Measurements from ENCODE around the gene REST. TPM values are rescaled to one million over a fixed set of nuclear protein-coding genes. Genes with fewer than 3 reads are reported as not detected.
A peak's percentile ranks its signal among the peaks of the same experiment; 100 is the strongest.

The REST gene
- total and polyA plus RNA-seq, 2 experiments from 2014 or later, result 36.7 to 54.6 TPM

- Histone ChIP-seq H3K27ac (no peak overlapping the region), H4K20me1 (ENCODE audit: insufficient read depth) (no peaks in the 10 kb centered on the region), H3K4me3 (no peak overlapping the region), H3K9me2 (ENCODE audit: insufficient read depth) (no peaks in the 10 kb centered on the region), H3K9me3 (ENCODE audit: low read depth) (no peaks in the 10 kb centered on the region), H3K36me3 (ENCODE audit: low read depth) (no peaks in the 10 kb centered on the region), H3K4me1 (ENCODE audit: insufficient read depth) (no peaks in the 10 kb centered on the region), H3K79me2 (ENCODE audit: insufficient read depth) (no peaks in the 10 kb centered on the region), H3K27me3 (replicated peaks; ENCODE audit: insufficient read depth) (no peaks in the 10 kb centered on the region), H3F3A (ENCODE audit: insufficient read depth) (no peaks in the 10 kb centered on the region), H3K4me2 (ENCODE audit: unreplicated experiment) (no peak overlapping the region), H2AFZ (no peak overlapping the region), H3K9ac (no peak overlapping the region)
- in situ Hi-C loops (cut with MboI), result no loop called here
- 14 to 31% methylated on average over 1 of the region's 1 CpG for WGBS, 2 experiments (ENCODE audit: low coverage in 1 of 2, low lambda C conversion rate in 2 of 2, missing lambda C conversion rate in 2 of 2)
- no peak for DNase-seq
- TF ChIP-seq EZH2 (IDR thresholded peaks at IDR 0.05; ENCODE audit: insufficient read depth, poor library complexity, severe bottlenecking) (no peak), EZH2phosphoT487 (IDR thresholded peaks at IDR 0.05; ENCODE audit: insufficient read depth, low read depth) (no peak)
These were observed 46.3 kb upstream of the REST start for GRCh38 chr4:56861360-56861759.

DNA sequence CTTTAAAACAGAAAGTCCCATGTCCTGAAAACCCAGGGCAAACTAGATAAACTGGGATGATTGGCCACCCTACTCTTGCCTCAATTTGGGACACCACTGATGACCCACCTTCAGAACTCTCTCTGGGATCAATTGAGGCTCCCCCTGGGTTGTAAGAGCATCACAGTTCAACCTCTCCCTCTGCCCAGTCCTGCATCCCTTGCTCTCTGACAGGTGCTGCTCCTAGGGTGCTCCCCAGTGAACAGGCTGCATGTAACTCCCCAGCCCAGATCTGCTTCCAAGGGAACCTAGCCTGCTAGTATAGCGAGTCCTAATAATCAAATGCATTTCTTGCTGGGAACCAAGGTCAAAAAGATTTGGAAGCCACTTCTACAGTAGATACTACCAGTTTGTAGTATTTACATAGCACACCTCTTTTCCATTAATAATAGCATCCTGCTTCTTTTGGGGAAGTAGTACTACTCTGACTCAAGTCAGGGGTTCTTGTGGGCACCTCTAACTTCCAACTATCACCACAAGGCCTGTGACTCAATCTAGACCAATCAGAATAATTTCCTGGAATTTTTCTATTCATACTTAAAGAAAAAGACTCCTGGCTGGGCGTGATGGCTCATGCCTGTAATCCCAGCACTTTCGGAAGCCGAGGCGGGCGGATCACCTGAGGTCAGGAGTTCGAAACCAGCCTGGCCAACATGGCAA, 44.1 kb upstream of the REST start:
- Histone ChIP-seq H3K27ac (no peak overlapping the region), H3K9ac (no peak overlapping the region), H4K20me1 (ENCODE audit: insufficient read depth) (no peaks in the 10 kb centered on the region), H3K79me2 (ENCODE audit: insufficient read depth) (no peaks in the 10 kb centered on the region), H3K4me1 (ENCODE audit: insufficient read depth) (no peaks in the 10 kb centered on the region), H3K9me2 (ENCODE audit: insufficient read depth) (no peaks in the 10 kb centered on the region), H2AFZ (no peak overlapping the region), H3K9me3 (ENCODE audit: low read depth) (no peaks in the 10 kb centered on the region), H3K36me3 (ENCODE audit: low read depth) (no peaks in the 10 kb centered on the region), H3K4me3 (no peak overlapping the region), H3K4me2 (ENCODE audit: unreplicated experiment) (no peak overlapping the region), H3K27me3 (replicated peaks; ENCODE audit: insufficient read depth) (no peaks in the 10 kb centered on the region), H3F3A (ENCODE audit: insufficient read depth) (no peaks in the 10 kb centered on the region)
- 90 to 91% methylated on average over 7 of the region's 7 CpGs for WGBS, 2 experiments (ENCODE audit: low coverage in 1 of 2, low lambda C conversion rate in 2 of 2, missing lambda C conversion rate in 2 of 2)
- in situ Hi-C loops (cut with MboI), result no loop called here
- DNase-seq, result peak; percentile 12
- TF ChIP-seq EZH2phosphoT487 (IDR thresholded peaks at IDR 0.05; ENCODE audit: insufficient read depth, low read depth) (no peak), EZH2 (IDR thresholded peaks at IDR 0.05; ENCODE audit: insufficient read depth, poor library complexity, severe bottlenecking) (no peak)

DNA sequence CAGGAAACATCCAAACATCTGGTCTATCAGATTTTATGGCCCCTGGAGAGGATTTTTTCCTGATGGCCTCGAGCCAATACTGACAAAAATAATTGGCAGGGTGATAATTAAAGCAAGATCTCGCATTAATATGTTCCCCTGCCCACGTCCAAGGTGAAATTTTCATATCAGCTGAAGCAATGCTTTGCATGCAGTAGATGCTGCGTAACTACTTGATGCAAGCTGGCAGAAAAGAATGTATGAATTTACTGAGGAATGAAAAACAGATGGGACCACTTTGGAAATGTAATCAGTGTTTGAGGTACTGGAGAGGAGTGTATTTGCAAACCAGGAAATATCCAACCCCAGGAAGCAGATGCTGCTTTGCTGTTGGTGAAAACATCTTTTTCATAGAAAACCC, 36.8 kb upstream of the REST start:
- H3K79me2 ChIP-seq (ENCODE audit: insufficient read depth), result no peaks in the 10 kb centered on the region
- 11 to 18% methylated on average over 4 of the region's 4 CpGs for WGBS, 2 experiments (ENCODE audit: low coverage in 1 of 2, low lambda C conversion rate in 2 of 2, missing lambda C conversion rate in 2 of 2)
- H3K36me3 ChIP-seq (ENCODE audit: low read depth), result no peaks in the 10 kb centered on the region
- no peak overlapping the region for H3K9ac ChIP-seq
- no peaks in the 10 kb centered on the region for H3K4me1 ChIP-seq (ENCODE audit: insufficient read depth)
- H3K27ac ChIP-seq, result no peak overlapping the region
- no peaks in the 10 kb centered on the region for H3K9me2 ChIP-seq (ENCODE audit: insufficient read depth)
- H3K4me2 ChIP-seq (ENCODE audit: unreplicated experiment), result no peak overlapping the region
- H2AFZ ChIP-seq, result peak overlapping the region; percentile 45
- no peaks in the 10 kb centered on the region for H4K20me1 ChIP-seq (ENCODE audit: insufficient read depth)
- DNase-seq, result peak; percentile 48
- no peak overlapping the region for H3K4me3 ChIP-seq
- no peaks in the 10 kb centered on the region for H3K9me3 ChIP-seq (ENCODE audit: low read depth)
- H3F3A ChIP-seq (ENCODE audit: insufficient read depth), result 0 out of 2 replicates have a peak, but pooled peaks cover 6% of the 10 kb centered on the region
- TF ChIP-seq EZH2 (IDR thresholded peaks at IDR 0.05; ENCODE audit: insufficient read depth, poor library complexity, severe bottlenecking) (no peak), EZH2phosphoT487 (IDR thresholded peaks at IDR 0.05; ENCODE audit: insufficient read depth, low read depth) (no peak)
- H3K27me3 ChIP-seq (replicated peaks; ENCODE audit: insufficient read depth), result no peaks in the 10 kb centered on the region
- in situ Hi-C loops (cut with MboI), result no loop called here

DNA sequence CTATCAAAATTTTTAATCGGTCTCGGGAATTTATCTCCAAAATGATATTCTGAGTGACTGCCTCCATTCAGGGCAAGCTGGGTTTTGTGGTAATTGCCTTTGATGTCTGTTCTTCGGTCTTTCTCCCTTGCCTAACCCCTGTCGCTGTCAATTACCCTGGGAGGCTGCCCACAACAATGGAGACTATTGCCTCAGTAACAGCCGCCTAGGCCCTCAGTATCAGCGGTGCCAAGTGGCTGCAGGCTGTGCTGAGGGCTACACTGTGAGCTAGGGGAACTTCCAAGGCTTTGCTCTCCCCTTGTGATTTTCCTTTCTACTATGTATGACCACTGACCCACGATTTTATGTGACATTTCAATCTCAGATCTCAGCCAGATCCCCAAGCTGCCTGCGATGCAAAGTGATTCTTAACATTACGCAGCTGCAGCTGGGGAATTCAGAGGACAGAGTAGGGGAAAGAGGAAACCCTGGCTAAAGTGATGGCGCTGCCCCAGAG, 36.3 kb upstream of the REST start:
- no peaks in the 10 kb centered on the region for H3K4me1 ChIP-seq (ENCODE audit: insufficient read depth)
- H3K27me3 ChIP-seq (replicated peaks; ENCODE audit: insufficient read depth), result no peaks in the 10 kb centered on the region
- no peak overlapping the region for H3K4me2 ChIP-seq (ENCODE audit: unreplicated experiment)
- H3F3A ChIP-seq (ENCODE audit: insufficient read depth), result 0 out of 2 replicates have a peak, but pooled peaks cover 6% of the 10 kb centered on the region
- no peak overlapping the region for H3K4me3 ChIP-seq
- no peaks in the 10 kb centered on the region for H3K79me2 ChIP-seq (ENCODE audit: insufficient read depth)
- H3K27ac ChIP-seq, result no peak overlapping the region
- no peak for DNase-seq
- H3K9ac ChIP-seq, result no peak overlapping the region
- 25 to 32% methylated on average over 9 to 10 of the region's 10 CpGs for WGBS, 2 experiments (ENCODE audit: low coverage in 1 of 2, low lambda C conversion rate in 2 of 2, missing lambda C conversion rate in 2 of 2)
- no peaks in the 10 kb centered on the region for H3K9me2 ChIP-seq (ENCODE audit: insufficient read depth)
- TF ChIP-seq EZH2 (IDR thresholded peaks at IDR 0.05; ENCODE audit: insufficient read depth, poor library complexity, severe bottlenecking), result no peak
- no peak for TF ChIP-seq EZH2phosphoT487 (IDR thresholded peaks at IDR 0.05; ENCODE audit: insufficient read depth, low read depth)
- no peaks in the 10 kb centered on the region for H4K20me1 ChIP-seq (ENCODE audit: insufficient read depth)
- peak overlapping the region; percentile 45 for H2AFZ ChIP-seq
- in situ Hi-C loops (cut with MboI), result no loop called here
- H3K9me3 ChIP-seq (ENCODE audit: low read depth), result no peaks in the 10 kb centered on the region
- no peaks in the 10 kb centered on the region for H3K36me3 ChIP-seq (ENCODE audit: low read depth)
